Mammary microvascular endothelial cell (primary cell): ENCODE data around the gene CGAS. TPM values are rescaled to one million over a fixed set of nuclear protein-coding genes. Genes with fewer than 3 reads are reported as not detected.

ENCODE experiments used
- total RNA-seq: library from RNA; depleted of rRNA; stranded (reverse); fragments of >200 nt; gene quantifications from 2 replicates; pipeline ENCODE4 v1.2.3, GENCODE V29; 2015

Gene CGAS
- total RNA-seq = 11.6 and 13.6 TPM in 2 replicates

DNA sequence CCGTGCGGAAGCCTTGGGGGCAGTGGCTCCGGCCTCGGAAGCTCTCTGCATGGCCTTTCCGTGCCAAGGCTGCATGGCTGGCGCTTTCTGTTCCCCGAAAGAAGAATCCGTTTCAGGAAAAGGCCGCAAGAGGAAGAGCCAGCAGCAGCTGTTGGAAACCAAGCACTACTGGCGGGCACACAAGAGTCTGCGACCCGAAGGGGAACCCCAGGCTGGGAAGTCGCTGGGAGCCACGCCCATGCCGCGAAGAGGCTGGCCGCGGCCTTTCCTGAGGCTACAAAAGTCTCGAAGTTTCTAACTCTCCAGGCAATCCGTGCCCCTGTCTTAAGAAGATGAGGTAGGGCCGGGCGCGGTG, at the start of gene CGAS:
CGAS (minus strand) TSS at position 191 of the 355 bp plus-strand sequence; CDS start at position 75, 116 bp downstream.

DNA sequence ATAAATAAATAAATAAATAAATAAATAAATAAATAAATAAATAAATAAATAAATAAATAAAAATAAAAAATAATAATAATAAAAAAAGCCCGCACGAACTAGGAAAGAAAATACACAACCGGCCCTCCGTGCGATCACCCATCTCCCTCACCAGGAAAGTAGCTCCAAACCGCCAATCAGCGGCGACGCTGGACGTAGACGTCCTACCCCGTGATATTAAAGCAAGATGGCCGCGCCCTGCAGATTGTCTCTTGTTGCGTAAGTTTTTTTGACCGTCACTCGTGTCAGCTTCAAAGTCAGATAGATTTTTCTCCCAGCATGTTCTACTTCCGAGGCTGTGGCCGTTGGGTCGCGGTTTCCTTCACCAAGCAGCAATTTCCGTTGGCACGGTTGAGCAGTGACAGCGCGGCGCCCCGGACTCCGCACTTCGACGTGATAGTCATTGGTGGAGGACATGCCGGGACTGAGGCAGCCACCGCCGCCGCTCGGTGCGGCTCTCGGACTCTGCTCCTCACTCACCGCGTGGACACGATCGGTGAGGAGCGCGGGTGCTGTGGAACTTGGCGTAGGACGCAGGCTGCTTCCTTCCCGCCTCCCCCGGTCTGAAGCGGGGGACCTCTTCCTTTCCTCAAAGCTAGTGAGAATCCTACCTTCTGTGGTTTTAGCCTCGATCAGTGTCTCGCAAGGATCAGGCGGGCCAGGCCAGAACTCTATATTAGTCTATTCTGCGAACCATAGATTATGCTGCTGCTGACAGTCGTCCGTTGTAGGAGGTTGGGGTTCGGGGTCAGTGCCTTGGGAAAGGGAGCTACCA, 9.6 kb upstream of the CGAS start, which contains the start of gene MTO1:
MTO1 (plus strand) TSS at position 201 of the 814 bp plus-strand sequence; CDS start at position 319, 118 bp downstream.

DNA sequence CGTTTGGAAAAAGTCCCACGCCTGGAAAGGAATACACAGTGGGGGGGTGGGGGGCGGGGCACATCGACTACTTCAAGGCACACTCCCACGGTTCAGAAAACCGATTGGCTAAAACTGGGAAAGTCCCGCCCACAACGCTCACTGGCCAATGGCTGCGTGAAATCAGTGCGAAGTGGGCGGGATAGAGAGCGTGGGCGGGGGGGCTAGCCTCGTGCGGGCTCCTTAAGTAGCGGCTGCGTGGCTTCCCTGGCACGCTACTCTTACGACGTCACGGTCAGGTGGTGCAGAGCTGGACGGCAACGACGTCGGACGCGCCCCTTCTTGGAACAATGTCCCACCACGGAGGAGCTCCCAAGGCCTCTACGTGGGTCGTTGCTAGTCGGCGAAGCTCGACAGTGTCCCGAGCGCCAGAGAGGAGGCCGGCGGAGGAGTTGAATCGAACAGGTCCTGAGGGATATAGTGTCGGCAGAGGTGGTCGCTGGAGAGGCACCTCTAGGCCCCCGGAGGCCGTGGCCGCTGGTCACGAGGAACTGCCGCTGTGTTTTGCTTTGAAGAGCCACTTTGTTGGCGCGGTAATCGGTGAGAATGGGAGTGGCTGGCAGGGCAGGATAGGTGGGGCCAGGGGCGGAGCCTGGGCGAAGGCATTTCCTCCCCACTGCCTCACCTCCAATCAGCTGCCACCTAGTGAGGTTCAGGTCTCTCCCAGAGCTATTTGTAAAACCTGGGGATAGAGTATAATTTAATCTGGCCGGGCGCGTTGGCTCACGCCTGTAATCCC, 57.3 kb downstream of the CGAS start, which contains the start of gene DDX43:
DDX43 (plus strand) TSS at position 252 of the 778 bp plus-strand sequence; CDS start at position 330, 78 bp downstream.

Other genes starting within 250 kb of the CGAS start
- not detected in 2 replicates for gene KHDC1L, start 226.8 kb downstream of the CGAS start, total RNA-seq
- gene KHDC1, start 189.1 kb downstream of the CGAS start, total RNA-seq = 0.80 and 1.9 TPM in 2 replicates
- gene DPPA5, start 98.0 kb downstream of the CGAS start, total RNA-seq = not detected in 2 replicates
- gene KHDC3L, start 89.6 kb downstream of the CGAS start, total RNA-seq = not detected in 2 replicates
- not detected in 2 replicates for gene OOEP, start 82.4 kb downstream of the CGAS start, total RNA-seq
- 0.53 and 1.5 TPM in 2 replicates for gene DDX43, start 57.5 kb downstream of the CGAS start, total RNA-seq
- 31.2 and 32.0 TPM in 2 replicates for gene MTO1, start 9.4 kb upstream of the CGAS start, total RNA-seq
- 11,518 and 12,167 TPM in 2 replicates for gene EEF1A1, start 68.7 kb upstream of the CGAS start, total RNA-seq
- 19.3 and 19.6 TPM in 2 replicates for gene SLC17A5, start 201.7 kb upstream of the CGAS start, total RNA-seq
- 53.6 and 55.0 TPM in 2 replicates for gene CD109, start 243.9 kb upstream of the CGAS start, total RNA-seq